ENCODE results near the gene DPH6.

Gene DPH6

GRCh38 chr15:35519541-35520149, 26.3 kb downstream of the DPH6 start:
- Histone ChIP-seq H3K4me1 (ENCODE audit: control insufficient read depth, insufficient read depth, low read length) (no peaks in the 10 kb centered on the region), H3K4me3 (ENCODE audit: insufficient read depth, low read depth, low read length) (no peak overlapping the region), H3K27me3 (ENCODE audit: control insufficient read depth, insufficient read depth, low read length, poor library complexity, severe bottlenecking) (no peaks in the 10 kb centered on the region), H3K9me3 (ENCODE audit: control insufficient read depth, low read length) (no peaks in the 10 kb centered on the region), H3K27ac (ENCODE audit: insufficient read depth, low read depth, low read length, poor library complexity, severe bottlenecking) (no peak overlapping the region), H3K36me3 (ENCODE audit: control insufficient read depth, insufficient read depth, low read length) (no peaks in the 10 kb centered on the region)

GRCh38 chr15:35519052-35519451, 26.9 kb downstream of the DPH6 start:
- Histone ChIP-seq H3K4me1 (ENCODE audit: control insufficient read depth, insufficient read depth, low read length) (no peaks in the 10 kb centered on the region), H3K27ac (ENCODE audit: insufficient read depth, low read depth, low read length, poor library complexity, severe bottlenecking) (no peak overlapping the region), H3K4me3 (ENCODE audit: insufficient read depth, low read depth, low read length) (no peak overlapping the region), H3K9me3 (ENCODE audit: control insufficient read depth, low read length) (no peaks in the 10 kb centered on the region), H3K27me3 (ENCODE audit: control insufficient read depth, insufficient read depth, low read length, poor library complexity, severe bottlenecking) (no peaks in the 10 kb centered on the region), H3K36me3 (ENCODE audit: control insufficient read depth, insufficient read depth, low read length) (no peaks in the 10 kb centered on the region)
- WGBS, 2 experiments, result 29% methylated on average over 1 of the region's 1 CpG; no CpG with 5 or more reads in 1 of the 2 experiments

GRCh38 chr15:35514759-35515158, 31.2 kb downstream of the DPH6 start:
- H3K27me3 ChIP-seq (ENCODE audit: control insufficient read depth, insufficient read depth, low read length, poor library complexity, severe bottlenecking), result no peaks in the 10 kb centered on the region
- H3K36me3 ChIP-seq (ENCODE audit: control insufficient read depth, insufficient read depth, low read length), result no peaks in the 10 kb centered on the region
- no peak overlapping the region for H3K4me3 ChIP-seq (ENCODE audit: insufficient read depth, low read depth, low read length)
- H3K9me3 ChIP-seq (ENCODE audit: control insufficient read depth, low read length), result no peaks in the 10 kb centered on the region
- no peak overlapping the region for H3K27ac ChIP-seq (ENCODE audit: insufficient read depth, low read depth, low read length, poor library complexity, severe bottlenecking)
- H3K4me1 ChIP-seq (ENCODE audit: control insufficient read depth, insufficient read depth, low read length), result no peaks in the 10 kb centered on the region

GRCh38 chr15:35507932-35508638, 37.9 kb downstream of the DPH6 start:
- 80 to 81% methylated on average over 7 of the region's 7 CpGs for WGBS, 2 experiments

GRCh38 chr15:35506272-35506870, 39.6 kb downstream of the DPH6 start:
- Histone ChIP-seq H3K27ac (ENCODE audit: insufficient read depth, low read depth, low read length, poor library complexity, severe bottlenecking) (no peak overlapping the region), H3K9me3 (ENCODE audit: control insufficient read depth, low read length) (no peaks in the 10 kb centered on the region), H3K4me1 (ENCODE audit: control insufficient read depth, insufficient read depth, low read length) (no peaks in the 10 kb centered on the region), H3K27me3 (ENCODE audit: control insufficient read depth, insufficient read depth, low read length, poor library complexity, severe bottlenecking) (no peaks in the 10 kb centered on the region), H3K4me3 (ENCODE audit: insufficient read depth, low read depth, low read length) (no peak overlapping the region), H3K36me3 (ENCODE audit: control insufficient read depth, insufficient read depth, low read length) (no peaks in the 10 kb centered on the region)
- WGBS, 2 experiments, result 62 to 77% methylated on average over 5 of the region's 5 CpGs

More at GRCh38 chr15:35507932-35508638, 37.9 kb downstream of the DPH6 start:
- Histone ChIP-seq H3K27me3 (ENCODE audit: control insufficient read depth, insufficient read depth, low read length, poor library complexity, severe bottlenecking) (no peaks in the 10 kb centered on the region), H3K27ac (ENCODE audit: insufficient read depth, low read depth, low read length, poor library complexity, severe bottlenecking) (no peak overlapping the region), H3K36me3 (ENCODE audit: control insufficient read depth, insufficient read depth, low read length) (no peaks in the 10 kb centered on the region), H3K4me3 (ENCODE audit: insufficient read depth, low read depth, low read length) (no peak overlapping the region), H3K9me3 (ENCODE audit: control insufficient read depth, low read length) (no peaks in the 10 kb centered on the region), H3K4me1 (ENCODE audit: control insufficient read depth, insufficient read depth, low read length) (no peaks in the 10 kb centered on the region)

GRCh38 chr15:35505809-35506208, 40.2 kb downstream of the DPH6 start:
- no peaks in the 10 kb centered on the region for H3K4me1 ChIP-seq (ENCODE audit: control insufficient read depth, insufficient read depth, low read length)
- no peaks in the 10 kb centered on the region for H3K36me3 ChIP-seq (ENCODE audit: control insufficient read depth, insufficient read depth, low read length)
- H3K27me3 ChIP-seq (ENCODE audit: control insufficient read depth, insufficient read depth, low read length, poor library complexity, severe bottlenecking), result no peaks in the 10 kb centered on the region
- no peaks in the 10 kb centered on the region for H3K9me3 ChIP-seq (ENCODE audit: control insufficient read depth, low read length)
- H3K27ac ChIP-seq (ENCODE audit: insufficient read depth, low read depth, low read length, poor library complexity, severe bottlenecking), result no peak overlapping the region
- H3K4me3 ChIP-seq (ENCODE audit: insufficient read depth, low read depth, low read length), result no peak overlapping the region

- WGBS, 2 experiments, result 85 to 88% methylated on average over 1 of the region's 1 CpG
- H3K9me3 ChIP-seq (ENCODE audit: control insufficient read depth, low read length), result no peaks in the 10 kb centered on the region
- H3K4me1 ChIP-seq (ENCODE audit: control insufficient read depth, insufficient read depth, low read length), result no peaks in the 10 kb centered on the region
- no peak overlapping the region for H3K4me3 ChIP-seq (ENCODE audit: insufficient read depth, low read depth, low read length)
- H3K27me3 ChIP-seq (ENCODE audit: control insufficient read depth, insufficient read depth, low read length, poor library complexity, severe bottlenecking), result no peaks in the 10 kb centered on the region
- no peak overlapping the region for H3K27ac ChIP-seq (ENCODE audit: insufficient read depth, low read depth, low read length, poor library complexity, severe bottlenecking)
- no peaks in the 10 kb centered on the region for H3K36me3 ChIP-seq (ENCODE audit: control insufficient read depth, insufficient read depth, low read length)
Measured at GRCh38 chr15:35505141-35505540, 40.8 kb downstream of the DPH6 start.

- Histone ChIP-seq H3K4me1 (ENCODE audit: control insufficient read depth, insufficient read depth, low read length) (no peaks in the 10 kb centered on the region), H3K9me3 (ENCODE audit: control insufficient read depth, low read length) (no peaks in the 10 kb centered on the region), H3K4me3 (ENCODE audit: insufficient read depth, low read depth, low read length) (no peak overlapping the region), H3K36me3 (ENCODE audit: control insufficient read depth, insufficient read depth, low read length) (no peaks in the 10 kb centered on the region), H3K27ac (ENCODE audit: insufficient read depth, low read depth, low read length, poor library complexity, severe bottlenecking) (no peak overlapping the region), H3K27me3 (ENCODE audit: control insufficient read depth, insufficient read depth, low read length, poor library complexity, severe bottlenecking) (no peaks in the 10 kb centered on the region)
- 90 to 94% methylated on average over 4 of the region's 4 CpGs for WGBS, 2 experiments
Measured at GRCh38 chr15:35499723-35500122, 46.2 kb downstream of the DPH6 start.

- Histone ChIP-seq H3K36me3 (ENCODE audit: control insufficient read depth, insufficient read depth, low read length) (no peaks in the 10 kb centered on the region), H3K4me1 (ENCODE audit: control insufficient read depth, insufficient read depth, low read length) (no peaks in the 10 kb centered on the region), H3K27me3 (ENCODE audit: control insufficient read depth, insufficient read depth, low read length, poor library complexity, severe bottlenecking) (no peaks in the 10 kb centered on the region), H3K27ac (ENCODE audit: insufficient read depth, low read depth, low read length, poor library complexity, severe bottlenecking) (no peak overlapping the region), H3K4me3 (ENCODE audit: insufficient read depth, low read depth, low read length) (no peak overlapping the region), H3K9me3 (ENCODE audit: control insufficient read depth, low read length) (no peaks in the 10 kb centered on the region)
Measured at GRCh38 chr15:35496585-35496984, 49.4 kb downstream of the DPH6 start.

GRCh38 chr15:35495080-35495479, 50.9 kb downstream of the DPH6 start:
- Histone ChIP-seq H3K27ac (ENCODE audit: insufficient read depth, low read depth, low read length, poor library complexity, severe bottlenecking) (no peak overlapping the region), H3K27me3 (ENCODE audit: control insufficient read depth, insufficient read depth, low read length, poor library complexity, severe bottlenecking) (no peaks in the 10 kb centered on the region), H3K4me3 (ENCODE audit: insufficient read depth, low read depth, low read length) (no peak overlapping the region), H3K4me1 (ENCODE audit: control insufficient read depth, insufficient read depth, low read length) (no peaks in the 10 kb centered on the region), H3K9me3 (ENCODE audit: control insufficient read depth, low read length) (no peaks in the 10 kb centered on the region), H3K36me3 (ENCODE audit: control insufficient read depth, insufficient read depth, low read length) (no peaks in the 10 kb centered on the region)
- 94 to 98% methylated on average over 3 of the region's 3 CpGs for WGBS, 2 experiments
